AG10803 (cell line): Measurements from ENCODE around the gene C4BPA.

Source experiments
- DNase-seq: peaks from one replicate; pipeline ENCODE4 v3.0.0; 2010; ENCODE audit warnings: low read depth
- H3K4me3 ChIP-seq: 2 replicates; pipeline ENCODE4 v1.5.1; 2011; ENCODE audit warnings: mild to moderate bottlenecking, low read length, control low read depth
- TF ChIP-seq, protein P1 (sequence below): conservative IDR thresholded peaks from 2 replicates; pipeline ENCODE4 v1.5.1; 2011; ENCODE audit warnings: mild to moderate bottlenecking, low read length, control low read depth, inconsistent platforms

C4BPA gene

DNA sequence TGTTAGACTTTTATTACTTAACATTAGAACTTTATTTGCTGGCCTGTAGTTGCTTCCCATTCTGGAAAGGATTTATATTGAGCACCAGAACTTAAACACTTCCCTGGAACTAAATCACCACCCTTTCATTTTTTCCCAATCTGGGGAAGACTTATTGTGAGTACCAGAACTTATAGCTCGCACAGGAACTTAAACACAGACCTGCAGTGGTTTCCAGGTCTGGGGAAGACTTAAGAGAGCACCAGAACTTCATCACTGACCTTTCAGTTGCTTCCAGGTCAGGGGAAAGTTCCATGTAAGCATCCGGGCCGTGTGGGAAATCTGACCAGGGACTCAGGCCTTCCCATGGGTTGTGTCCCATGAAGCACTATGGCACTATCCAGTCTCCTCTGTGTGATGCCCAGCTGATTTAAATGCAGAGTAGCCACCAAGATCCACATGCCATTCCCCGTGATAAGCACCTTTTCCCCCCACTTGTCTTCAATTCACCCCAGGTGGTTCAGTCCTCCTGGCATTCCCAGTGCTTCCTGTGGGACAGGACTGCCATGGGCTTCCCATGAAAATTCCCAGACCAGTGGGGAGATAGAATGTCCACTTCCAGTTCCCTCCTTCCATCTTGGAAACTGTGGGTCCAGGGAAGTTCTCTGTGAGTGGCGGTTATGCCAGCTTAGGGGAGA is 48.9 kb downstream of the C4BPA start:
- no peak overlapping the region for H3K4me3 ChIP-seq
- DNase-seq: peak; percentile 6
- TF ChIP-seq, protein P1, sequence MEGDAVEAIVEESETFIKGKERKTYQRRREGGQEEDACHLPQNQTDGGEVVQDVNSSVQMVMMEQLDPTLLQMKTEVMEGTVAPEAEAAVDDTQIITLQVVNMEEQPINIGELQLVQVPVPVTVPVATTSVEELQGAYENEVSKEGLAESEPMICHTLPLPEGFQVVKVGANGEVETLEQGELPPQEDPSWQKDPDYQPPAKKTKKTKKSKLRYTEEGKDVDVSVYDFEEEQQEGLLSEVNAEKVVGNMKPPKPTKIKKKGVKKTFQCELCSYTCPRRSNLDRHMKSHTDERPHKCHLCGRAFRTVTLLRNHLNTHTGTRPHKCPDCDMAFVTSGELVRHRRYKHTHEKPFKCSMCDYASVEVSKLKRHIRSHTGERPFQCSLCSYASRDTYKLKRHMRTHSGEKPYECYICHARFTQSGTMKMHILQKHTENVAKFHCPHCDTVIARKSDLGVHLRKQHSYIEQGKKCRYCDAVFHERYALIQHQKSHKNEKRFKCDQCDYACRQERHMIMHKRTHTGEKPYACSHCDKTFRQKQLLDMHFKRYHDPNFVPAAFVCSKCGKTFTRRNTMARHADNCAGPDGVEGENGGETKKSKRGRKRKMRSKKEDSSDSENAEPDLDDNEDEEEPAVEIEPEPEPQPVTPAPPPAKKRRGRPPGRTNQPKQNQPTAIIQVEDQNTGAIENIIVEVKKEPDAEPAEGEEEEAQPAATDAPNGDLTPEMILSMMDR: no peak

GRCh38 chr1:207155028-207155427 is 51.0 kb downstream of the C4BPA start:
- DNase-seq: no peak
- TF ChIP-seq, protein P1: no peak
- no peak overlapping the region for H3K4me3 ChIP-seq

- H3K4me3 ChIP-seq: no peak overlapping the region
- TF ChIP-seq, protein P1: no peak
- DNase-seq: no peak
These were observed 52.1 kb downstream of the C4BPA start for GRCh38 chr1:207156095-207156494.

DNA sequence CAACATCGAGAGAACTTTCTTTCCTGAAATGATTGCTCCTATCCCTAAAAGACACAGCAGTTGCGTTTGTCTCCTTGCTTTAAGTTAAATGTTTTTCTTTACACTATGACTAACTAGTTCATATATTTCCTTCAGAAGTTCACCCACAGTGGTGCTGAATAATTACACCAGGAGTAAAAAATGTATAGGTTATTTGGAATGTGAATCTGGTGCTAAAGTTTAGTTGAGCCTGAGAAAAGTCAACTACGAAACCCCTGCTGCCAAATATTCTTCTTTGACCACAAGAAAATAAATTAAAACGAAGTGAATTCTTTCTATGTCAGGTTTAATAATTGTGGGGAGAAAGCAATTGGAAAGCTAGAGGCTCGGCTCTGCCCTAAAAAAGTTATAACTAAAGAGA is 52.8 kb downstream of the C4BPA start:
- TF ChIP-seq, protein P1: no peak
- no peak overlapping the region for H3K4me3 ChIP-seq

DNA sequence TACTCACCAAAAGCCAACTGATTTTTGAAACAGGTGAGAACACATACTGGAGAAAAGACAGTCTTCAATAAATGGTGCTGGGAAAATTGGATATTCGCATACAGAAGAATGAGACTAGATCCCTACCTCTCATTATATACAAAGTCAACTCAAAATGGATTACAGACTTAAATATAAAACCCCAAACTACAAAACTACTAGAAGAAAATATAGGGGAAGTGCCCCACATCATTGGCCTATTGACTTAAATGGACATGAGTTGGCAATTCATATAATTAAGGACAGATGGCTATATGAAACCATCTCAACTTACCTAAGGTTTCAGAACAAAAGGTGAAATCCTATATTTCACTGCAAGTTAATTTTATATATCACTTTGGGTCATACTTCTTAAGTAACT is 60.1 kb downstream of the C4BPA start:
- TF ChIP-seq, protein P1: no peak
- H3K4me3 ChIP-seq: no peak overlapping the region
- no peak for DNase-seq

More for the DNA sequence above, 52.8 kb downstream of the C4BPA start:
- no peak for DNase-seq

DNA sequence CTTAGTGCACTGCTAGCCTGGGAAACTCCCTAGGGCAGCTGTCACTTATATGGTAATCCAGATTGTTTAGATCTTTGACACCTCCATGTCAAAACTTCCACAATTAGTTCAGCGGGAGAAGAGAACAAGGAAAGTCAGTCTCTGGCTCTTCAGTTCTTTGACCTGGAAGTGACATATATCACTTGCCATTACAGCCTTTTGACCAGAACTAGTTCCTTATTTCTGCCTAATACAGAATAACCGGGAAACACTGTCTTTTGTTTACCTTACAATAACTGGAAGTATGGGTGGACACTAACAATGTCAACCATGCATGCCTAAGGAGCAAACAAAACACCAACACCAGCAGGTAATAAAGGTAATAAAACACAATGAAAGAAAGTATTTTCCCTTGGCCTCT is 68.3 kb downstream of the C4BPA start:
- H3K4me3 ChIP-seq: no peak overlapping the region
- DNase-seq: no peak
- TF ChIP-seq, protein P1: no peak

- TF ChIP-seq, protein P1: no peak
- no peak overlapping the region for H3K4me3 ChIP-seq
- DNase-seq: no peak
These were observed 68.9 kb downstream of the C4BPA start for GRCh38 chr1:207172885-207173284.
